C4-2B (cell line): ENCODE measurements around the gene UVSSA.

Experiments used
- ZFX ChIP-seq: fragments of 450-650 bp; IDR thresholded peaks from 2 replicates; pipeline ENCODE4 v1.6.1; 2017
- TF ChIP-seq, protein P1 (sequence below): fragments of 450-650 bp; conservative IDR thresholded peaks from 2 replicates; pipeline ENCODE4 v1.5.1; 2017; ENCODE audit warnings: mild to moderate bottlenecking

GRCh38 chr4:1379351-1379781, 32.4 kb downstream of the UVSSA start:
- TF ChIP-seq, protein P1, sequence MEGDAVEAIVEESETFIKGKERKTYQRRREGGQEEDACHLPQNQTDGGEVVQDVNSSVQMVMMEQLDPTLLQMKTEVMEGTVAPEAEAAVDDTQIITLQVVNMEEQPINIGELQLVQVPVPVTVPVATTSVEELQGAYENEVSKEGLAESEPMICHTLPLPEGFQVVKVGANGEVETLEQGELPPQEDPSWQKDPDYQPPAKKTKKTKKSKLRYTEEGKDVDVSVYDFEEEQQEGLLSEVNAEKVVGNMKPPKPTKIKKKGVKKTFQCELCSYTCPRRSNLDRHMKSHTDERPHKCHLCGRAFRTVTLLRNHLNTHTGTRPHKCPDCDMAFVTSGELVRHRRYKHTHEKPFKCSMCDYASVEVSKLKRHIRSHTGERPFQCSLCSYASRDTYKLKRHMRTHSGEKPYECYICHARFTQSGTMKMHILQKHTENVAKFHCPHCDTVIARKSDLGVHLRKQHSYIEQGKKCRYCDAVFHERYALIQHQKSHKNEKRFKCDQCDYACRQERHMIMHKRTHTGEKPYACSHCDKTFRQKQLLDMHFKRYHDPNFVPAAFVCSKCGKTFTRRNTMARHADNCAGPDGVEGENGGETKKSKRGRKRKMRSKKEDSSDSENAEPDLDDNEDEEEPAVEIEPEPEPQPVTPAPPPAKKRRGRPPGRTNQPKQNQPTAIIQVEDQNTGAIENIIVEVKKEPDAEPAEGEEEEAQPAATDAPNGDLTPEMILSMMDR, result no peak
- TF ChIP-seq ZFX, result no peak
